ENCODE measurements around the gene PTPRD. TPM values are rescaled to one million over a fixed set of nuclear protein-coding genes. Genes with fewer than 3 reads are reported as not detected.

The PTPRD gene
- total and polyA plus RNA-seq, 2 of the 4 experiments (the other 2 are of a cell fraction) = 0.07 to 0.18 TPM

DNA sequence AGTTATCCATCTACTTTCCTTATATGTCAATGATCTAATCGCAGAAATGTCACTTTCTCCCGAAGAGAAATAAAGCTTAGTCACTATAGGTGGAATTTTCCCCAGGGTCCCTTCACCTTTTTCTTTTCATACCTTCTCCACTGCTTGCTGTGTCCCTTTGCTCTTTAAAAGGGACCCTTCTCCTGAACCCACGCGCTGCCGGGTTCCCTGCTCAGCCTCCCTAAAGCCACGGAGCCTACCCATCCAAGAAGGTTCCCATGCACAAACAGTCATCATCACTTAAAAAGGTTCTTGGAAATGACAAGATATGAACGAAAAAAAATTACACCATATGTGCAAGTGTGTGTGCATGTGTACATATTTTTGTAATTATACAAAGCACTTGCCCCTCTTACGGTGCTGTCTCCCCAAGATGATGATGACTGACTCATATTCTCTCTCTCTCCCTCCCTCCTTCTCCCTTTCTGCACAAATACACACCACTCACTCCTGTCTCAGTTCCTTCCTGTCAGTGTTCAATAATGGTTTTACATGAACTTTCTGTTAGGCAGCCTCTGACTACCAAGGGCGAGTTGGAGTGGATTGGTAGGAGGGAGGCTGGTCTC, 1.5 kb upstream of the PTPRD start:
- H4K5ac ChIP-seq (ENCODE audit: low read depth, low read length) = no peak overlapping the region
- dilution Hi-C loops (cut with HindIII; ENCODE audit: low sequenced_read_pairs, unreplicated experiment) (no loop called here), intact Hi-C loops (cut with micrococcal nuclease) (no loop called here), in situ Hi-C loops (cut with MboI; ENCODE audit: low sequenced_read_pairs) (no loop called here)
- no peak overlapping the region for H3K4me2 ChIP-seq (ENCODE audit: low read depth, low read length)
- no peak overlapping the region for H2BK5ac ChIP-seq (ENCODE audit: low read depth, low read length, poor library complexity, severe bottlenecking)
- ChIA-PET CTCF (no interaction called here), POLR2A (ENCODE audit: unreplicated experiment) (no interaction called here)
- no peaks in the 10 kb centered on the region for H3K79me1 ChIP-seq (ENCODE audit: low read depth in 1 of 2, low read length in 2 of 2)
- no peak overlapping the region for H3K4me3 ChIP-seq (ENCODE audit: insufficient read depth, low read depth, low read length)
- no peak for DNase-seq
- no peak overlapping the region for H3K4ac ChIP-seq (ENCODE audit: low read depth, low read length)
- no peak overlapping the region for H3K23ac ChIP-seq (ENCODE audit: low read depth, low read length)
- no peak overlapping the region for H3K56ac ChIP-seq (ENCODE audit: extremely low read depth, insufficient read depth, low read length)
- no TSS peak for BruUV-seq (replicated peaks)
- ATAC-seq (ENCODE audit: low read depth) = no peak
- no peak overlapping the region for H3K9ac ChIP-seq (ENCODE audit: low read depth, low read length)
- no peak overlapping the region for H2BK15ac ChIP-seq (ENCODE audit: low read depth, low read length)
- no peak overlapping the region for H2AK5ac ChIP-seq (ENCODE audit: low read depth, low read length)
- no peak overlapping the region for H2AFZ ChIP-seq (replicated peaks; ENCODE audit: low read length, poor library complexity)
- H3K14ac ChIP-seq (replicated peaks; ENCODE audit: low read depth, low read length) = no peak overlapping the region
- H3K36me3 ChIP-seq (ENCODE audit: control insufficient read depth, insufficient read depth, low read length) = no peaks in the 10 kb centered on the region
- WGBS, 2 experiments (ENCODE audit: extremely low coverage in 2 of 2, insufficient read length in 1 of 2) = no CpG with 5 or more reads among the region's 9 CpGs
- TF ChIP-seq ELK1 (IDR thresholded peaks at IDR 0.05; ENCODE audit: borderline replicate concordance, low read depth, low read length) (no peak), MXI1 (IDR thresholded peaks at IDR 0.05; ENCODE audit: borderline replicate concordance, low read depth, low read length) (no peak), FOS (IDR thresholded peaks at IDR 0.05; ENCODE audit: low read depth, low read length) (no peak), CEBPB (IDR thresholded peaks at IDR 0.05; ENCODE audit: low read depth, low read length) (no peak)
- H2BK20ac ChIP-seq (ENCODE audit: low read depth, low read length) = no peak overlapping the region
- no peaks in the 10 kb centered on the region for H3K4me1 ChIP-seq (ENCODE audit: control insufficient read depth, insufficient read depth, low read length)
- no peaks in the 10 kb centered on the region for H3K9me1 ChIP-seq (ENCODE audit: insufficient read depth, low read length)
- peaks cover 14% of the 10 kb centered on the region for H3K27me3 ChIP-seq (ENCODE audit: control insufficient read depth, insufficient read depth, low read length)
- no peaks in the 10 kb centered on the region for H3K9me3 ChIP-seq (ENCODE audit: control insufficient read depth, insufficient read depth, low read length)
- H2BK120ac ChIP-seq (ENCODE audit: low read depth, low read length) = no peak overlapping the region
- H3K27ac ChIP-seq (ENCODE audit: insufficient read depth, low read length) = no peak overlapping the region
- no peak overlapping the region for H4K8ac ChIP-seq (ENCODE audit: low read depth in 2 of 2, low read length in 2 of 2)
- no peaks in the 10 kb centered on the region for H4K20me1 ChIP-seq (ENCODE audit: insufficient read depth, low read length)
- H4K91ac ChIP-seq (ENCODE audit: insufficient read depth, low read depth, low read length) = no peak overlapping the region
- no peak overlapping the region for H2AK9ac ChIP-seq (replicated peaks; ENCODE audit: low read depth, low read length, poor library complexity)
- H3K18ac ChIP-seq (ENCODE audit: low read depth, low read length) = no peak overlapping the region
